Measurements from ENCODE around the gene LMF2. TPM values are rescaled to one million over a fixed set of nuclear protein-coding genes. Genes with fewer than 3 reads are reported as not detected.

LMF2 gene
- polyA plus RNA-seq, 3 donors, result 15.0 to 145 (median 16.6) TPM

DNA sequence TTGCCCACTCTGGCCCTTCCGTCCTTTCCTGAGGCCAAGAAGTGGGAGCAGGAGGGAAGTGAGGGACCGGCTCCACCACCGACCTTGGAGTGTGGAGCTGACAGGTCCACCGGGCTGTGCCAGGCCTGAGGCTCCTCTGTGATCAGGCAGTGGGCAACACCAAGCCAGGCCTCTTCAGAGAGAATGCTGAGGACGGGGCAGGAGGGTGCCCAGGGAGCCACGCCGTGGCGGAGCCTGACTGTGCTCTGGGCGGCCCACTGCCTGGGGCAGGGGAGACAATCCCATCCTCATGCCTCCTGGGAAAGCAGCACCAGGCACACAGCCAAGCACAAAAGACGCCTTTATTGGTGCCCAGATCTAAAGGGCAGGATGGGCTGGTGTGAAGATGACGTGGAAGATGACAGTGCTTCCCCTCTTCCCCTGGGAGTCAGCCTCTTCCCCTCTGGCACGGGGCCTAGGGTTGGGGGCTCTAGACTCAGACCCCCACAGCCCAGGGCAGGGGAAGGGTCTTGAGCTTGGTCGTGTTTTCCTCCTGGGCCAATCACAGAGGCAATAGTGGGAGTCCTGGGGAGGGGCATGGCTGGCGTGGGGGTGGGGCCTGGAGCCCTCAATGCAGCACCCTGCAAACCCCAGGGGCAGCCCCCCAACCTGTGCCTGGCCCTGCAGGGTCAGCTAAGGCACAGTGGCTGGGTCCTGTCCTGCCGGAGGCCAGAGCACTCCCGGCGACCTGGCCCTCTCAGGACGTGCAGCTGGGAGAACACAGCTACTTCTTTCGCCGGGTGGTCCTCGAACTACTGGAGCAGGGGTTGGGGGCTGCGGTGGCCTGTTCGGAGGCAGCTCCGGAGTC, 4.7 kb downstream of the LMF2 start:
- no peaks in the 10 kb centered on the region for H3K9me3 ChIP-seq (replicated peaks in 1 of 2; ENCODE audit: control insufficient read depth in 1 of 2, insufficient read depth in 1 of 2, low read length in 2 of 2)
- no peak overlapping the region for H3K4me2 ChIP-seq (replicated peaks; ENCODE audit: extremely low read depth, low read length, poor library complexity, severe bottlenecking)
- no peak overlapping the region for H3K27ac ChIP-seq (ENCODE audit: low read depth in 1 of 2, low read length in 2 of 2)
- H3K79me2 ChIP-seq (ENCODE audit: insufficient read depth, low read length), result peaks cover 27% of the 10 kb centered on the region
- TF ChIP-seq, protein P1, sequence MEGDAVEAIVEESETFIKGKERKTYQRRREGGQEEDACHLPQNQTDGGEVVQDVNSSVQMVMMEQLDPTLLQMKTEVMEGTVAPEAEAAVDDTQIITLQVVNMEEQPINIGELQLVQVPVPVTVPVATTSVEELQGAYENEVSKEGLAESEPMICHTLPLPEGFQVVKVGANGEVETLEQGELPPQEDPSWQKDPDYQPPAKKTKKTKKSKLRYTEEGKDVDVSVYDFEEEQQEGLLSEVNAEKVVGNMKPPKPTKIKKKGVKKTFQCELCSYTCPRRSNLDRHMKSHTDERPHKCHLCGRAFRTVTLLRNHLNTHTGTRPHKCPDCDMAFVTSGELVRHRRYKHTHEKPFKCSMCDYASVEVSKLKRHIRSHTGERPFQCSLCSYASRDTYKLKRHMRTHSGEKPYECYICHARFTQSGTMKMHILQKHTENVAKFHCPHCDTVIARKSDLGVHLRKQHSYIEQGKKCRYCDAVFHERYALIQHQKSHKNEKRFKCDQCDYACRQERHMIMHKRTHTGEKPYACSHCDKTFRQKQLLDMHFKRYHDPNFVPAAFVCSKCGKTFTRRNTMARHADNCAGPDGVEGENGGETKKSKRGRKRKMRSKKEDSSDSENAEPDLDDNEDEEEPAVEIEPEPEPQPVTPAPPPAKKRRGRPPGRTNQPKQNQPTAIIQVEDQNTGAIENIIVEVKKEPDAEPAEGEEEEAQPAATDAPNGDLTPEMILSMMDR (IDR thresholded peaks at IDR 0.05), result no peak
- no peaks in the 10 kb centered on the region for H3K27me3 ChIP-seq (ENCODE audit: control insufficient read depth in 2 of 2, insufficient read depth in 2 of 2, low read length in 2 of 2)
- intact Hi-C loops (cut with micrococcal nuclease), result no loop called here
- DNase-seq, result peak in 1 of 3 donors; percentile 4
- no peak overlapping the region for H3K4me3 ChIP-seq (replicated peaks in 1 of 3; ENCODE audit: low read depth in 2 of 3, low read length in 3 of 3)
- Mint-ChIP-seq H3K36me3 (peaks cover 15 to 26% of the 10 kb centered on the region in 2 donors), H3K27ac (peak overlapping the region in 1 of 7 donors; percentile 68), H3K9me3 (no peaks in the 10 kb centered on the region), H3K27me3 (ENCODE audit: low read depth in 3 of 3) (peaks cover under 1 to 4% (median 3%) of the 10 kb centered on the region in 3 donors), H3K4me1 (peaks cover 10% of the 10 kb centered on the region), H3K4me3 (no peak overlapping the region)
- WGBS (ENCODE audit: insufficient coverage), result 97% methylated on average over 18 of the region's 24 CpGs
- no peak overlapping the region for H3K9ac ChIP-seq (ENCODE audit: insufficient read depth, low read length, poor library complexity, severe bottlenecking)
- peaks cover 30 to 36% of the 10 kb centered on the region in 2 donors for H3K36me3 ChIP-seq (replicated peaks in 1 of 2; ENCODE audit: control insufficient read depth in 1 of 2, insufficient read depth in 2 of 2, low read length in 2 of 2)
- no peaks in the 10 kb centered on the region for H4K20me1 ChIP-seq (ENCODE audit: insufficient read depth, low read length)
- peaks cover 9 to 15% of the 10 kb centered on the region in 2 donors for H3K4me1 ChIP-seq (ENCODE audit: control insufficient read depth in 1 of 2, insufficient read depth in 2 of 2, low read length in 2 of 2)
- H2AFZ ChIP-seq (ENCODE audit: insufficient read depth, low read depth, low read length, poor library complexity, severe bottlenecking), result no peak overlapping the region

DNA sequence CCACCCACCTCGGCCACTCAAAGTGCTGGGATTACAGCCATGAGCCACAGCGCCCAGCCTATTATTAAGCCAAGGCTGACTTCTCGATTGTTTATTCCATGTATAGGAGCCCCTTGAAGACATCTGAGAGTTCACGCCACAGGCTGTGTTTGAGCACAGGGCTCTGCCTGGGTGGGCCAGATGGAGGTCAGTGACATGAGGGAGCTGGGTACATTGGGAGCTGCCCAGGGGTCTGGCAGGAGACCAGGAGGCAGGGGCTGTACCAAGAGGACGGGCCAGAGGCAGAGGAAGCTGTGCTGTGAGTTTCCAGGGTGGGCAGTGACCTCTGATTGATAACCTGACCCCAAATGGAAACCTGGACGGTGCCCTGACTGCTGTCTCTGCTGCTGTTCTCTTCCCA, 5.4 kb downstream of the LMF2 start:
- Histone ChIP-seq H3K27me3 (ENCODE audit: control insufficient read depth in 2 of 2, insufficient read depth in 2 of 2, low read length in 2 of 2) (no peaks in the 10 kb centered on the region), H3K9ac (ENCODE audit: insufficient read depth, low read length, poor library complexity, severe bottlenecking) (no peak overlapping the region), H3K9me3 (replicated peaks in 1 of 2; ENCODE audit: control insufficient read depth in 1 of 2, insufficient read depth in 1 of 2, low read length in 2 of 2) (no peaks in the 10 kb centered on the region), H3K79me2 (ENCODE audit: insufficient read depth, low read length) (peaks cover 24% of the 10 kb centered on the region), H3K4me3 (replicated peaks in 1 of 3; ENCODE audit: low read depth in 2 of 3, low read length in 3 of 3) (no peak overlapping the region), H3K4me1 (ENCODE audit: control insufficient read depth in 1 of 2, insufficient read depth in 2 of 2, low read length in 2 of 2) (peaks cover 7 to 12% of the 10 kb centered on the region in 2 donors), H3K36me3 (replicated peaks in 1 of 2; ENCODE audit: control insufficient read depth in 1 of 2, insufficient read depth in 2 of 2, low read length in 2 of 2) (peaks cover 30 to 36% of the 10 kb centered on the region in 2 donors), H2AFZ (ENCODE audit: insufficient read depth, low read depth, low read length, poor library complexity, severe bottlenecking) (no peak overlapping the region), H4K20me1 (ENCODE audit: insufficient read depth, low read length) (no peaks in the 10 kb centered on the region), H3K27ac (ENCODE audit: low read depth in 1 of 2, low read length in 2 of 2) (no peak overlapping the region), H3K4me2 (replicated peaks; ENCODE audit: extremely low read depth, low read length, poor library complexity, severe bottlenecking) (no peak overlapping the region)
- peaks cover 5 to 8% (median 6%) of the 10 kb centered on the region in 3 donors for H3K27me3 Mint-ChIP-seq (ENCODE audit: low read depth in 3 of 3)
- TF ChIP-seq, protein P1 (IDR thresholded peaks at IDR 0.05), result no peak
- peaks cover 15 to 26% of the 10 kb centered on the region in 2 donors for H3K36me3 Mint-ChIP-seq
- 94% methylated on average over 5 of the region's 6 CpGs for WGBS (ENCODE audit: insufficient coverage)
- peak in 1 of 3 donors; percentile 3 for DNase-seq
- intact Hi-C loops (cut with micrococcal nuclease), result no loop called here
- H3K4me1 Mint-ChIP-seq, result peaks cover 7% of the 10 kb centered on the region
- no peaks in the 10 kb centered on the region for H3K9me3 Mint-ChIP-seq
- H3K27ac Mint-ChIP-seq, result peak overlapping the region in 1 of 7 donors; percentile 8
- H3K4me3 Mint-ChIP-seq, result no peak overlapping the region
